ENCODE results near the gene SGMS2.
A peak's percentile ranks its signal among the peaks of the same experiment; 100 is the strongest.
"Not testable (repeated sequence)": the region's sequence is repeated elsewhere in the genome, so short reads cannot be mapped to it uniquely, and the experiment has no call there.

SGMS2 gene

GRCh38 chr4:107897823-107898222, 73.1 kb downstream of the SGMS2 start:
- Histone ChIP-seq H3K9ac (ENCODE audit: low read depth, low read length) (no peak overlapping the region), H3K36me3 (ENCODE audit: insufficient read depth, low read depth, low read length) (no peaks in the 10 kb centered on the region), H3K4me3 (ENCODE audit: low read length) (no peak overlapping the region), H3K27me3 (ENCODE audit: insufficient read depth, low read length) (no peaks in the 10 kb centered on the region), H3K27ac (ENCODE audit: low read length) (no peak overlapping the region), H3K4me1 (ENCODE audit: insufficient read depth, low read length) (no peaks in the 10 kb centered on the region), H3K9me3 (ENCODE audit: insufficient read depth, low read depth, low read length) (no peaks in the 10 kb centered on the region)

- no peak overlapping the region for H3K27ac ChIP-seq (ENCODE audit: low read length)
- no peaks in the 10 kb centered on the region for H3K27me3 ChIP-seq (ENCODE audit: insufficient read depth, low read length)
- H3K4me1 ChIP-seq (ENCODE audit: insufficient read depth, low read length) = no peaks in the 10 kb centered on the region
- H3K36me3 ChIP-seq (ENCODE audit: insufficient read depth, low read depth, low read length) = no peaks in the 10 kb centered on the region
- H3K9ac ChIP-seq (ENCODE audit: low read depth, low read length) = no peak overlapping the region
- H3K9me3 ChIP-seq (ENCODE audit: insufficient read depth, low read depth, low read length) = peaks cover 3% of the 10 kb centered on the region; the same call in 1 of the 2 replicates
- H3K4me3 ChIP-seq (ENCODE audit: low read length) = no peak overlapping the region
Observed at GRCh38 chr4:107900067-107900466, 75.3 kb downstream of the SGMS2 start.

- peaks cover 3% of the 10 kb centered on the region; the same call in 1 of the 2 replicates for H3K9me3 ChIP-seq (ENCODE audit: insufficient read depth, low read depth, low read length)
- H3K4me3 ChIP-seq (ENCODE audit: low read length) = no peak overlapping the region
- H3K36me3 ChIP-seq (ENCODE audit: insufficient read depth, low read depth, low read length) = no peaks in the 10 kb centered on the region
- H3K27me3 ChIP-seq (ENCODE audit: insufficient read depth, low read length) = no peaks in the 10 kb centered on the region
- H3K9ac ChIP-seq (ENCODE audit: low read depth, low read length) = no peak overlapping the region
- peaks cover 2% of the 10 kb centered on the region; the same call in 1 of the 2 replicates for H3K4me1 ChIP-seq (ENCODE audit: insufficient read depth, low read length)
- H3K27ac ChIP-seq (ENCODE audit: low read length) = no peak overlapping the region
Observed at GRCh38 chr4:107900508-107900907, 75.8 kb downstream of the SGMS2 start.

GRCh38 chr4:107901213-107901934, 76.6 kb downstream of the SGMS2 start:
- H3K27ac ChIP-seq (ENCODE audit: low read length) = no peak overlapping the region
- H3K27me3 ChIP-seq (ENCODE audit: insufficient read depth, low read length) = no peaks in the 10 kb centered on the region
- H3K9me3 ChIP-seq (ENCODE audit: insufficient read depth, low read depth, low read length) = peaks cover 3% of the 10 kb centered on the region; the same call in 1 of the 2 replicates
- peaks cover 10% of the 10 kb centered on the region; the same call in 1 of the 2 replicates for H3K4me1 ChIP-seq (ENCODE audit: insufficient read depth, low read length)
- H3K4me3 ChIP-seq (ENCODE audit: low read length) = no peak overlapping the region
- no peaks in the 10 kb centered on the region for H3K36me3 ChIP-seq (ENCODE audit: insufficient read depth, low read depth, low read length)
- no peak overlapping the region for H3K9ac ChIP-seq (ENCODE audit: low read depth, low read length)

- no peaks in the 10 kb centered on the region for H3K27me3 ChIP-seq (ENCODE audit: insufficient read depth, low read length)
- peaks cover 3% of the 10 kb centered on the region; the same call in 1 of the 2 replicates for H3K9me3 ChIP-seq (ENCODE audit: insufficient read depth, low read depth, low read length)
- H3K4me3 ChIP-seq (ENCODE audit: low read length) = no peak overlapping the region
- H3K36me3 ChIP-seq (ENCODE audit: insufficient read depth, low read depth, low read length) = no peaks in the 10 kb centered on the region
- H3K4me1 ChIP-seq (ENCODE audit: insufficient read depth, low read length) = peaks cover 18% of the 10 kb centered on the region; the same call in 1 of the 2 replicates
- no peak overlapping the region for H3K27ac ChIP-seq (ENCODE audit: low read length)
- no peak overlapping the region for H3K9ac ChIP-seq (ENCODE audit: low read depth, low read length)
Observed at GRCh38 chr4:107902715-107903114, 78.0 kb downstream of the SGMS2 start.

- H3K27me3 ChIP-seq (ENCODE audit: insufficient read depth, low read length); H3K4me3 ChIP-seq (ENCODE audit: low read length); H3K36me3 ChIP-seq (ENCODE audit: insufficient read depth, low read depth, low read length); H3K27ac ChIP-seq (ENCODE audit: low read length); H3K9ac ChIP-seq (ENCODE audit: low read depth, low read length); H3K9me3 ChIP-seq (ENCODE audit: insufficient read depth, low read depth, low read length): not testable (repeated sequence)
- peaks cover 20% of the 10 kb centered on the region; the same call in 1 of the 2 replicates for H3K4me1 ChIP-seq (ENCODE audit: insufficient read depth, low read length)
Observed at GRCh38 chr4:107905082-107905481, 80.3 kb downstream of the SGMS2 start.

GRCh38 chr4:107906458-107907100, 81.8 kb downstream of the SGMS2 start:
- Histone ChIP-seq H3K4me3 (ENCODE audit: low read length) (peak overlapping the region; percentile 13; the same call in 1 of the 2 replicates), H3K9ac (ENCODE audit: low read depth, low read length) (peak overlapping the region; percentile 36), H3K36me3 (ENCODE audit: insufficient read depth, low read depth, low read length) (no peaks in the 10 kb centered on the region), H3K27me3 (ENCODE audit: insufficient read depth, low read length) (no peaks in the 10 kb centered on the region), H3K27ac (ENCODE audit: low read length) (peak overlapping the region; percentile 76), H3K9me3 (ENCODE audit: insufficient read depth, low read depth, low read length) (peaks cover 3% of the 10 kb centered on the region; the same call in 1 of the 2 replicates), H3K4me1 (ENCODE audit: insufficient read depth, low read length) (peaks cover 20% of the 10 kb centered on the region; the same call in 1 of the 2 replicates)

GRCh38 chr4:107908377-107908776, 83.6 kb downstream of the SGMS2 start:
- Histone ChIP-seq H3K4me1 (ENCODE audit: insufficient read depth, low read length) (peaks cover 20% of the 10 kb centered on the region; the same call in 1 of the 2 replicates), H3K9me3 (ENCODE audit: insufficient read depth, low read depth, low read length) (peaks cover 3% of the 10 kb centered on the region; the same call in 1 of the 2 replicates), H3K9ac (ENCODE audit: low read depth, low read length) (no peak overlapping the region), H3K36me3 (ENCODE audit: insufficient read depth, low read depth, low read length) (no peaks in the 10 kb centered on the region), H3K27me3 (ENCODE audit: insufficient read depth, low read length) (no peaks in the 10 kb centered on the region), H3K4me3 (ENCODE audit: low read length) (no peak overlapping the region), H3K27ac (ENCODE audit: low read length) (no peak overlapping the region)

- Histone ChIP-seq H3K4me3 (ENCODE audit: low read length) (no peak overlapping the region), H3K27me3 (ENCODE audit: insufficient read depth, low read length) (no peaks in the 10 kb centered on the region), H3K9ac (ENCODE audit: low read depth, low read length) (0 out of 2 replicates have a peak overlapping the region, but pooled peaks have one; percentile 28), H3K36me3 (ENCODE audit: insufficient read depth, low read depth, low read length) (no peaks in the 10 kb centered on the region), H3K27ac (ENCODE audit: low read length) (no peak overlapping the region), H3K4me1 (ENCODE audit: insufficient read depth, low read length) (no peaks in the 10 kb centered on the region), H3K9me3 (ENCODE audit: insufficient read depth, low read depth, low read length) (no peaks in the 10 kb centered on the region)
Observed at GRCh38 chr4:107913283-107913899, 88.7 kb downstream of the SGMS2 start.

GRCh38 chr4:107915220-107915619, 90.5 kb downstream of the SGMS2 start:
- H3K9me3 ChIP-seq (ENCODE audit: insufficient read depth, low read depth, low read length) = peaks cover 13% of the 10 kb centered on the region
- H3K4me1 ChIP-seq (ENCODE audit: insufficient read depth, low read length) = no peaks in the 10 kb centered on the region
- H3K27ac ChIP-seq (ENCODE audit: low read length) = no peak overlapping the region
- H3K36me3 ChIP-seq (ENCODE audit: insufficient read depth, low read depth, low read length) = no peaks in the 10 kb centered on the region
- no peak overlapping the region for H3K9ac ChIP-seq (ENCODE audit: low read depth, low read length)
- H3K27me3 ChIP-seq (ENCODE audit: insufficient read depth, low read length) = no peaks in the 10 kb centered on the region
- no peak overlapping the region for H3K4me3 ChIP-seq (ENCODE audit: low read length)

GRCh38 chr4:107916623-107917022, 91.9 kb downstream of the SGMS2 start:
- H3K27ac ChIP-seq (ENCODE audit: low read length) = no peak overlapping the region
- no peak overlapping the region for H3K4me3 ChIP-seq (ENCODE audit: low read length)
- H3K27me3 ChIP-seq (ENCODE audit: insufficient read depth, low read length) = no peaks in the 10 kb centered on the region
- H3K4me1 ChIP-seq (ENCODE audit: insufficient read depth, low read length) = no peaks in the 10 kb centered on the region
- peaks cover 16% of the 10 kb centered on the region for H3K9me3 ChIP-seq (ENCODE audit: insufficient read depth, low read depth, low read length)
- no peak overlapping the region for H3K9ac ChIP-seq (ENCODE audit: low read depth, low read length)
- no peaks in the 10 kb centered on the region for H3K36me3 ChIP-seq (ENCODE audit: insufficient read depth, low read depth, low read length)
